HG02938 (cell line): ENCODE measurements around the gene SMAD4.
"Not testable (repeated sequence)": the region's sequence is repeated elsewhere in the genome, so short reads cannot be mapped to it uniquely, and the experiment has no call there.

Source experiments
- ATAC-seq: cut with Tn5 transposase; IDR thresholded peaks from one replicate; pipeline ENCODE4 v1.9.1; 2021; ENCODE audit warnings: mild to moderate bottlenecking, moderate library complexity; ENCODE audit not compliant: unreplicated experiment

SMAD4 gene

DNA sequence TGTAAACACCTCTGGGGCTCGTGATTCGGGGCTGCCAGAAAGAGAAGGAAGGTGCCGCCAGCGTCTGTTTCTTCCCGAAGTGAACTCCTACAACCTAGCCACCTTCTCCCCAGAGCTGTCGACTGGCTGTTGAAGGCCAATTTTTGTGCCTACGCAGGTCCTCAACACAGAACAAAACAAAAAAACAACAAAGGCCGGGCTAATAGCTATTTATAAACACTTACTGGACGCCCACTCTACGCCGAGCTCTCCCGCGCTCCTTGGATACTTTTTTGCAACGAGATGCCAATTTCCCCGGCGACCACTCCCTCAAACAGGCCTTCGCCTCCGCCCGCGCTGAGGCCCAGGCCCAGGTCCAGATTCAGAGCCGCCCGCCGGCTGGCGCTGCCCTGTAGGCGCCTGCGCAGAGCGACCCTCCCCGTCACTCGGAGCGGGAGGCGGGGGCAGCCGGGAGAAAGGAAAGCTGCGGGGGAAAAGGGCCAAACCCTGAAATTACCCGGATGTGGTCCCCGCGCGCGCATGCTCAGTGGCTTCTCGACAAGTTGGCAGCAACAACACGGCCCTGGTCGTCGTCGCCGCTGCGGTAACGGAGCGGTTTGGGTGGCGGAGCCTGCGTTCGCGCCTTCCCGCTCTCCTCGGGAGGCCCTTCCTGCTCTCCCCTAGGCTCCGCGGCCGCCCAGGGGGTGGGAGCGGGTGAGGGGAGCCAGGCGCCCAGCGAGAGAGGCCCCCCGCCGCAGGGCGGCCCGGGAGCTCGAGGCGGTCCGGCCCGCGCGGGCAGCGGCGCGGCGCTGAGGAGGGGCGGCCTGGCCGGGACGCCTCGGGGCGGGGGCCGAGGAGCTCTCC is at the start of gene SMAD4:
TSS of gene SMAD4 (plus strand) at position 520 of the 843 bp plus-strand sequence. CDS start 16,834 bp downstream, outside the sequence.
- ATAC-seq: peak; percentile 77

DNA sequence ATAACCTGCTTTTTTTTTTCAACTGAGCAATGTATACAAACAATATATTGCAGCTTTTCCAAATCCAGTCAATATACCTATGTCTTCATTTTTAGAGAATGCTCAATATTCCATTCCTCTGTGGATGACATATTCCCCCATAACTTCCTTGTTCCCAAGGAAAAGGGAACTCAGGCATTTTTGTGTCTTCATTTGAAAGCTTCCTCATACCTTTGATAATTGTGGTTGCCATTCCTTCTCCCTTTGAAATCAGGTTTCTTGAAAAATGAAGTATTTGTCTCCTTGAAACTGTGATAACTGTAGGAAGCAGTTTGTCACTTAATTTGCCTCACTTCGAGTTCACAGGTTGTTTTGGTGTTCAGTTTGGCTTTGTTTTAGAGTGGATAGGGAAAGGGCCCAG is 48.6 kb upstream of the SMAD4 start:
- no peak for ATAC-seq

- ATAC-seq: no peak
Observed at GRCh38 chr18:50982086-50982801, 47.8 kb upstream of the SMAD4 start.

DNA sequence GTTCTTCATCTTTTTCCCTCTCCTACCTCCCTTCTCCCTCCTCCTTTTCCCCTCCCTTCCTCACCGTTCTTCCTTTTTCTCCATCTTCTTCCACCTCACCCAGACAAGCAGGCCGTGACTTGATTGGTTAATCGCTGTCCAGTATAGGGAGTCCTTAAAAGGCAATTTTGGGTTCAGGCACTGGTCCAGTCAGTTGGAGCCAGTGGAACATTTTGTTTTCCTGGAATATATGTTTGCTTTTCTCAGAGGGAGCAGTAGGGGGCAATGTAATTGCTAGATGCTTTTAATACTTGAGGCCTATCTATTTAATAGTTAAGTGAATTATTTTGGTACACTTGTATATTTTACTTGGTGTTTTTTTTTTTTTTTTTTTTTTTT is 47.2 kb upstream of the SMAD4 start:
- no peak for ATAC-seq

GRCh38 chr18:50986360-50987087 is 43.5 kb upstream of the SMAD4 start:
- ATAC-seq: no peak

DNA sequence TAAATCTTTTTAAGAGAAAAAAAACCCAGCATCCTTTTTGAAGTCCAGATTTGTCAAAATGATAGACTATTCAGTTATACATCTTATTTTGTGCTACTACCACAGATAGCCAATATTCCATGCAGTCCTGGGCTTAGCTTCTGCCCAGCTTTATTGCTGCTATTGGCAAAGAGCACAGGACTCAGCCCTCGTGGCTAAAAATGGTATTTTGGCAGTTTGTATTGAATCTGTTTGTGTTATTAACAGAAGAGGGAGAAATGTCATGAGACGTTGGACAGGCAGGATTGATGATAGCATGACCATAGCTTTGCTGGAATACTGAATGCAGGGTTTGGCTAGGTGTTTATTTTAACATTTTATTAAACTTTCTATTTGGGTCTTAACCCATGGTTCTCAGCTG is 42.8 kb upstream of the SMAD4 start:
- no peak for ATAC-seq

DNA sequence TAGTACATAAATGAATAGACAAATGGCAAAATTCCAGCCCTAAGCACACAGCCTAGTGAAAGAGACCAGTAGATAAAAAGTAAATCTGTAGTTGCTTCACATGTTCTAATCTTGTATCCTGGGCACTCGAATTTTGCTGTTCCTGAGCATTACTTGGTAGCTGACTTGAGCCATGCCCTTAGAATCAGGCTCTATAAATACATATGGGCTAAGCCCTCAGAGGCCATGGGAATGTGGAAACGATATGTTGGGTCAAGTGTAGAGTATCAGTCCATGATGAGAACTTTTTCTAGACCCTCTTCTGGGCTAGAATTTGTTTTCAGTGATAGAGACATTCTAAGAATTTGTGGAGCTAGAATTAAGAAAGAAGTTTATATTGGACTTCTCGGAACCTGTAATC is 40.3 kb upstream of the SMAD4 start:
- ATAC-seq: no peak

DNA sequence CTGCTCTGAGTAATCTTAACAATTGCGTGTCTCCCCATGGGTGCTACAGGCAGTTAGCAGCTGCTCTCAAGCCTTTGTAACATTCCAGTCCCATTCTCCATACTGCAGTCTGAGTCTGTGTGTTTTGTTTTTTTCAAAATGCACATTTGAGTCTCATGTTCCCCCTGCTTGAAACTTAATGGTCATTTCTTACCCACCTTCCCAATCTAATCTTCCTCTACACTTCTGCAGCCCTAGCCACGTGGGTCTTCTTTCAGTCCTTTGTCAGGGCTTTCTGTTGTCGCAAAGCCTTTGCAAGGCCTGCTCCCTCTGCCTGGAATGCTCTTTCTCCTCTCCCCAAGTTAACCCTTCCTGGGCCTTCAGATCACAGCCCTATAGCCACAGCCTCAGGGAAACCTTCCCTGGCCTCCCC is 37.7 kb upstream of the SMAD4 start:
- ATAC-seq: no peak

- ATAC-seq: no peak
Observed at GRCh38 chr18:50994031-50994430, 36.0 kb upstream of the SMAD4 start.

- not testable (repeated sequence) for ATAC-seq
Observed at GRCh38 chr18:51003174-51003573, 26.8 kb upstream of the SMAD4 start.

- ATAC-seq: no peak
Observed at GRCh38 chr18:51006061-51006818, 23.8 kb upstream of the SMAD4 start.

GRCh38 chr18:51006948-51007789 is 22.8 kb upstream of the SMAD4 start:
- ATAC-seq: no peak

GRCh38 chr18:51007790-51008139 is 22.2 kb upstream of the SMAD4 start:
- ATAC-seq: no peak

DNA sequence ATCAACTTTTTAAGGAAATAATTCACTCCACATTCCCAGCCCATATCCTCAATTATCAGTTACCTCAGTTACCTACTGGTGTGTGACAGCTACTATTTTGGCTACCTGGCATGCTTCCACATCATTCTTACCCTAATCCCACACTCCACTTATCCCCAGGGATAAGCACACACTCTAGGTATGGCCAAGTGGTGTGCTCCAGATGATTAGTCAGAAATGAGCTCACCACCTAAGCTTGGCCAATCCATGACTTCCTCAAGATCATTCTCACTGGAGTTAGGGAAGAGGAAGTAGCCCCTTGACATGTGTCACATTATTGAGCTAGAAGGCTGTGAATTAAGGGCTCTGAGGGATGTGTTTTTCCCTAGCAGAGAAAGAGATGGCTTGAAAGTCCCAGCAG is 20.9 kb upstream of the SMAD4 start:
- no peak for ATAC-seq

DNA sequence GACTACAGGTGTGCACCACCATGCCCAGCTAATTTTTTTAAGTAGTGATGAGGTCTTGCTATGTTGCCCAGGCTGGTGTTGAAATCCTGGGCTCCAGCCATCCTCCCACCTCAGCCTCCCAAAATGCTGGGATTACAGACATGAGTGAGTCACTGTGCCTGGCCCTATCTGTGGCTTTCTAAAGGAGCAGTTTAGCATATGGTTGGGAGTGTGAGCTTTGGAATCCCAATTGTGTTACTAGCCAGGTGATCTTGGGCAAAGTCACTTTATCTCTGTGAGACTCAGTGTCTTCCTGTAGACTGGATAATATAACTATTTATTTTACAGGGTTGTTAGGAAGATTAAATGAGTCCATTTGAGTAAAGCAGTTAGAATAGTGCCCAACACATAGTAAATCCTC is 19.8 kb upstream of the SMAD4 start:
- no peak for ATAC-seq

GRCh38 chr18:51011709-51012108 is 18.3 kb upstream of the SMAD4 start:
- ATAC-seq: no peak

DNA sequence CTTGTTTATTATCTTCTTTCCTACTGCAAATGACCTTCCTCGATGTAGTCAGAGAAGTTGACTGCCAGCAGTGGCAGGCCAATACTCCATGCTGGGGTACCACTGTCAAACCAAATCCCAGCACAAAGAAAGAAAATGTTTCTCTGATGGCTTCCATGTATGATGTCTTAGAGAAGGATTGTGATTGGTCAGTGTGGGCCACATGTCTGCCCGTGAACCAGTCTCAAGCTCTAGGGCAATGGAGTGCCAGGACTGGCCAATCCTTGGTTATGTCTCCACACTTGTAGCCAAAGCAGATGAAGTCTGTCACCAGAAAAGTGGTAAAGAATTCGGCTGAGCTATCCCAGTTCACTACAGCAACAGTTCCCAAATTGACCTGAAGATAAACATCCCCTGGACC is 17.6 kb upstream of the SMAD4 start:
- ATAC-seq: no peak

GRCh38 chr18:51013259-51013658 is 16.8 kb upstream of the SMAD4 start:
- no peak for ATAC-seq

DNA sequence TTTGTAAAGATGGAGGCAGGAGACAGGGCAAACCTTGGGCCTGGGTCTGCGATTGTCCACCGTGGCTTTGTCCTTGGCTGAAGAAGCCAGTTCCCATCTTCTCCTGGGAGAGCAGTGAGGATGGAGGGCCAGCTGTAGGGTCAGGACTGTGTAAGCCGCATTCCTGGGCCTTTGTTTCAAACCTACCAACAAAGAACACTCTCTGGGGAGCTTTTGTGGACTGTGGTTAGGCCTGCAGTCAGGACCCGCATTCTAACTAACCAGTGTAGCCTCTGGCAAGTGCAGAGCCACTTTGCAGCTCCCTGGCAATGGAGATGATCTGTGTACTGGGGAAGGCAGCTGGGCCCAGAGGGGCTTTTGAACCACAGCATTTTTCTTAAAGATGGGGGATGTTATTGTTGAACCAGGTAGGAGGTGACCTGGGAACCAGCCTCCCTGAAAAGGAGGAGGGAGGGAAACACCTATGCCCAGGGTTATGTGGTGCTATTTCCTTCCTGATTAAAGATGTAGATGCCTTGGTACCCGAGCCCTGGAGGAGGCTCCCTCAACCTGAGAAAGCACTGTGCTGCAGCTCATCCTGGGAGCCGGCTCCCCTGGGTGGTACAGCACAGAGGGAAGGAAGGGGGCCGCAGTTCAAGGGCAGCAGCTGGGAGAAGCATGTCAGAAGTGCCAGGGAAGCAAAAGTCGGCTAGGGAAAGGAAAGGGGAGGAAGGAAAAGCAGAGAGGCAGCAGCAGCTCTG is 12.7 kb upstream of the SMAD4 start:
- no peak for ATAC-seq
